HG03196 (cell line): ENCODE data around the gene TCEAL8.

ENCODE experiments used
- ATAC-seq: cut with Tn5 transposase; IDR thresholded peaks from one replicate; pipeline ENCODE4 v1.9.1; 2021; ENCODE audit not compliant: unreplicated experiment

TCEAL8 gene

DNA sequence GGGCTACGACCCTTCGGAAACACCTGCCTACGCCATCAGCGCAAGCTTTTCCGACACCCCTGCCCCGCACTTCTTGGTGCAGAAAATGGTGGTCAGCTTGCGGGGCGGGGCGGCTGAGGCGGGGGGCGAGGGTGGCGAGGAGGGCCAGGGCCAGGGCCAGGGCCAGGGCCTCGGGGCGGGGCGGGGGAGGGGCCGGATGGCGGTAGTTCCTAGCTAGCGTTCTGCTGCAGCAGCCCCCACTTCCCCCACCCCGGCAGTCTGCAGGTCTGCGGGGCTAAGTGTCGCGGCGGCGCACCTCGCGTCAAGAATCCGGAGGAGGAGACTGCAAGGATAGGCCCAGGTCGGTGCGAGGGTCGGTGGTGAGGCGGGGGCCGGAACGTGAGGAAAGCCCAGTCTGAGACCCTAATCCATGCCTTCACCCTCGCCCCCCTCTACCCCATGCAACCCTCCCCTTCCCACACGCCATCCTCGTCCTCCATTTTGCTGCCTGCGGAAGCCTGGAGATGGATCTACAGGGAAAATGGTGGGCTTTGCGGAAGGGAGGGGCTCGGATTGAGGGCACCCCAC is 39.4 kb downstream of the TCEAL8 start:
- peak; percentile 27 for ATAC-seq

DNA sequence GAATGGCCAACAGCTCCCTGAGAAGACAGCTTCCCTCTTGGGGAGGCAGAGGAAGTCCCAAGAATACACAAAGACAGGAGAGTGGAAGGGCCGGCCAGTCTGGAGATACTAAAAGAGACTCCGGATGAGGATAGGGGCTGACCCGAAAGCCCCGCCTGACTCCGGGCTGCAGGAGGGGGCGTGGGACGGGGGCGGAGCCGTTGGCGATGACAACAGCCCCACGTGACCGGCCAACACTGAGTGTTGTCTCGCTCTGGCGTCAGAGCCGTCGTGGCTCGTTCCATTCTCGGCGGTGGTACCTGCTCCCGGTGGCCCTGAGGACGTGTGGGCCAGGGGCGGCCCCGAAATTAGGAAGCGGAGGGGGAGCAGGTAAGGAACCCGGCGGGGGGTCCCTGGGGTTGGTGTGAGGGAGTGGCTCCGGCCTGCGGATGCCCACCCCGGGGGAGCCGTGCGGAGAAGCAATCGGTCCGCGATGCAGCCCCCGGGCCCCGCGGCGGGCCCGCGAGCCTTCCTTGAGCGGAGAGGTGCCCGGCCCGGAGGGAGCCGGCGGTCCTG is 40.0 kb downstream of the TCEAL8 start, which contains the start of gene BEX4:
TSS of gene BEX4 (plus strand) at position 239 of the 555 bp plus-strand sequence. CDS start 1,046 bp downstream, outside the sequence.
- ATAC-seq, result peak; percentile 96

DNA sequence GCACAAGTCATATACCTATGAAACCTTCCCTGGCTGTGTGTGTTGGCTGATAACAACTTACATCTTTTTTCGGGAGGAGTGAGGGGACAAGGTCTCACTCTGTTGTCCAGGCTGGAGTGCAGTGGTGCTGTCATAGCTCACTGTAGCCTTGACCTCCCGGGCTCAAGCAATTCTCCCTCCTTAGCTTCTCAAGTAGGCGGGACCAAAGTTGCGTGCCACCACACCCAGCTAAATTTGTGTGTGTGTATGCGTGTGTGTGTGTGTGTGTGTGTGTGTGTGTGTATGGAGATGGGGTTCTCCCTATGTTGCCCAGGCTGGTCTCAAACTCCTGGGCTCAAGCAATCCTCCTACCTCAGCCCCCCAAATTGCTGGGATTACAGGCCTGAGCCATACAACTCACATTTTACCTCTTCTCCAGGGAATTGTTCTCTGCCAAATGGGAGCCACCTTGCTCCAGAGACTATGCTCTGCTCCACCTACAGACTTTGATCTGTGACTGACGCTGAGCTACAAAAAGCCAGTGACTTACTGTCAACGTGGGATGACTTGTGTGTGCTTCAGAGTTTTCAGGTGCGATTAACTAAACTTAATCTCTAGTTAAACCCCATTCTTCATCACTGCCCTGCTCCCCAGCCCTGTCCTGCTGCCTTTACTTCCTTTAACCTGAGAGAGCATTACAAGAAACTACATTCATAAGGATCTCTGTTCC is 42.1 kb downstream of the TCEAL8 start:
- no peak for ATAC-seq

DNA sequence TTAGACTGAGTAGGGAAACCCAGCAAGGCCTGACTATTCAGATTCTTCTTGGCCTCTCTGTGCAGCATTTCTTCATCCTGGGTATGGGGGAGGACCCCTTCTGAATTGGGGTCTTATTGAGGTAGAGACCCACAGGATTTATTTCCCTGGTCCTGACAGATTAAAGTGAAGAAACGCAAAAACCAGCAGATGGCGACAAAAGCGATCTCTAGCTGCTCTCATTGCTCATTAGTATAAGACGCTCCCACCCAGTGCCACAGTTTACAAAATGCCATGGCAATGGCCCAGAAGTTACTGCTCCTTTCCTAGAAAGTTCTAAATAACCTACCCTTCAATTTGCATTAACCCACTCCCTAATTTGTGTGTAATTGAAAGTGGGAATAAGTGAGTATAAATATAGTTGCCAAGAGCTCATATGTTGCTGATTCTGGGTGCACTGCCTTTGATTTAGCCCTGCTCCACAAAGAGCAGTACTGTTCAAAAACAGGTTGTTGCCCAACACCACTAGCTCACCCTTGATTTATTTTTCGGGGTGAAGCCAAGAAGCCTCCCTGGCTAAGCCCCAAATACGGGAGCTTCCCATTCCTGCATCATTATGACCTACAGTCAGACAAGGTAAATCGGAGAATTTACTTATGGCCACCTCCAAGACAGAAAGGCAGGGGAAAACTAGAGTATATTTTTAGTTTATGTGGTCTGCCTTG is 43.8 kb downstream of the TCEAL8 start:
- ATAC-seq, result no peak

DNA sequence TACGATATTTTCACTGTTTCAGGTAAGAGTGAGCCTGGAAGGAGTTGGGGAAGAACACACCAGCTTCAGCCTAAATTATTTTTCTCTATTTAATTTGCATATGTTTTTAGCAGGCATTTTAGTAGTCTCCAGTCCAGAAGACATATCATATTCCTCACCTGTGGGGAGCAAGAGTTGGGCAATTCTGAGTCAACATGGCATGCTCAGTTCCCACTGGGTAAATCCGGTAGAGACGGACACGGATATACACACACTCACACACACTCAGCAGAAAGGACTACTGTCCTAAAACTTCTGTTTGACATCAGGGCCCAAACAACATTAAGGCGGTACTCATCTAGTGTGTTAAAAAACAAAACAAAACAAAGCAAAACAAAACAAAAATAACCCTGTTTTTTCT is 44.9 kb downstream of the TCEAL8 start:
- ATAC-seq, result no peak
